Lower lobe of right lung (tissue), 2 donors: Measurements from ENCODE around the gene CELSR1. TPM values are rescaled to one million over a fixed set of nuclear protein-coding genes. Genes with fewer than 3 reads are reported as not detected.

ENCODE experiments used
- ATAC-seq, 2 donors: fragments of 200-7000 bp; cut with Tn5 transposase; one replicate each; pipeline ENCODE4 v1.9.1; 2020 to 2022; ENCODE audit warnings: mild to moderate bottlenecking in 2 of 2, moderate library complexity in 2 of 2
- DNase-seq: peaks from one replicate; pipeline ENCODE4 v3.0.0-alpha.2; 2020
- H3K27ac ChIP-seq: fragments of 200-600 bp; one replicate; pipeline ENCODE4 v1.8.0; 2022
- H3K27me3 ChIP-seq: fragments of 200-600 bp; one replicate; pipeline ENCODE4 v1.8.0; 2022; ENCODE audit warnings: low read depth
- H3K36me3 ChIP-seq: fragments of 200-600 bp; one replicate; pipeline ENCODE4 v1.8.0; 2022; ENCODE audit warnings: mild to moderate bottlenecking
- H3K4me1 ChIP-seq: fragments of 200-600 bp; one replicate; pipeline ENCODE4 v1.8.0; 2022
- H3K4me3 ChIP-seq: fragments of 200-600 bp; one replicate; pipeline ENCODE4 v1.8.0; 2022; ENCODE audit warnings: mild to moderate bottlenecking
- H3K9me3 ChIP-seq: fragments of 200-600 bp; one replicate; pipeline ENCODE4 v1.8.0; 2022
- CTCF ChIP-seq: fragments of 200-600 bp; IDR thresholded peaks from one replicate; pipeline ENCODE4 v1.8.0; 2022; ENCODE audit warnings: antibody characterized with exemption, mild to moderate bottlenecking
- intact Hi-C: fragments of 100-400 bp; cut with DNase I; formaldehyde crosslinking; loops from one replicate; pipeline ENCODE4 v1.11.0; 2022
- total RNA-seq: library from RNA; stranded (reverse); fragmentation: NEBNext Ultra II Directional; extraction: Animal tissue kit (Norgen Biotek cat#: 25700); gene quantifications from one replicate; pipeline ENCODE4 v1.2.1, GENCODE V29; 2021
- donor health status: DM: no; HTN: yes; CAD: no; lungs with severe emphysema.

Gene CELSR1
- total RNA-seq, 1 donor from 2014 or later = 51.8 TPM

GRCh38 chr22:46354176-46354992 is 183.0 kb downstream of the CELSR1 start:
- H3K27me3 ChIP-seq = no peaks in the 10 kb centered on the region
- H3K36me3 ChIP-seq = peaks cover 89% of the 10 kb centered on the region
- peaks cover 6% of the 10 kb centered on the region for H3K4me1 ChIP-seq
- no peak for ATAC-seq
- DNase-seq = peak; percentile 44
- no peak overlapping the region for H3K27ac ChIP-seq
- TF ChIP-seq CTCF = no peak
- intact Hi-C loops = no loop called here
- H3K4me3 ChIP-seq = no peak overlapping the region
- no peaks in the 10 kb centered on the region for H3K9me3 ChIP-seq

DNA sequence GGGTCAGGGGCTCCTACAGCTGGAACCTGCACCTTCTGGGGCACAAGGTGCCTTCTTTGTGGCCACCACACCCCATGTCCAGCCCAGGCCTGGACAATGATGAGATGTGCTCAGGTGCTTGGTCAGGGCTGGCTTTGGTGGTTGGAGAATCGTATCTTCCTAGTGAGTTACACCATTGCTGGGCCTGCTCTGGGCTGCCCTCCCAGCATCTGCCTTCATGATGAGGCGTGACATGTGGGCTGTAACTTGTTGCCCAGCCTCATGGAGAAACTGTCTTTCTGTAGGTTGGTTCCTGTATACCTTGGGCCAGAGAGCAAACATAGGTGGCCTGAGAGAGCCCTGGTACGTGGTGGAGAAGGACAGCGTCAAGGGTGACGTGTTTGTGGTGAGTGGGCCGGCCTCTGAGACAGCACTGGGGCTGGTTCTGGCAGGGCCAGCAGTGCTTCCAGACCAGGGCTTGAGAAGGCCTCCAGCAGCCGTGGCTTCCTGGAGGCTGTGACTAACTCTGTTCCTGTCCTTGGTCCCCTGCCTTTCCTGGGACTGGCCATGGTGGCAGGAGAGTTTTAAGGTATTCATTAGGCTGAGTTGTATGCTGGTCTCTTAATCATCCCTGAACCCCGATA is 183.8 kb downstream of the CELSR1 start:
- no peak for DNase-seq
- peak overlapping the region; percentile 4 for H3K27ac ChIP-seq
- H3K9me3 ChIP-seq = no peaks in the 10 kb centered on the region
- H3K4me3 ChIP-seq = no peak overlapping the region
- peaks cover 6% of the 10 kb centered on the region for H3K4me1 ChIP-seq
- peak in 1 of 2 donors; percentile 6 for ATAC-seq
- TF ChIP-seq CTCF = no peak
- H3K27me3 ChIP-seq = no peaks in the 10 kb centered on the region
- intact Hi-C loops = no loop called here
- H3K36me3 ChIP-seq = peaks cover 93% of the 10 kb centered on the region

GRCh38 chr22:46352691-46353386 is 184.6 kb downstream of the CELSR1 start:
- H3K36me3 ChIP-seq = peaks cover 98% of the 10 kb centered on the region
- peak; percentile 74 to 82 for ATAC-seq
- no peaks in the 10 kb centered on the region for H3K27me3 ChIP-seq
- peaks cover 6% of the 10 kb centered on the region for H3K4me1 ChIP-seq
- TF ChIP-seq CTCF = no peak
- peak overlapping the region; percentile 4 for H3K27ac ChIP-seq
- peak; percentile 70 for DNase-seq
- H3K4me3 ChIP-seq = no peak overlapping the region
- no peaks in the 10 kb centered on the region for H3K9me3 ChIP-seq
- intact Hi-C loops = no loop called here

DNA sequence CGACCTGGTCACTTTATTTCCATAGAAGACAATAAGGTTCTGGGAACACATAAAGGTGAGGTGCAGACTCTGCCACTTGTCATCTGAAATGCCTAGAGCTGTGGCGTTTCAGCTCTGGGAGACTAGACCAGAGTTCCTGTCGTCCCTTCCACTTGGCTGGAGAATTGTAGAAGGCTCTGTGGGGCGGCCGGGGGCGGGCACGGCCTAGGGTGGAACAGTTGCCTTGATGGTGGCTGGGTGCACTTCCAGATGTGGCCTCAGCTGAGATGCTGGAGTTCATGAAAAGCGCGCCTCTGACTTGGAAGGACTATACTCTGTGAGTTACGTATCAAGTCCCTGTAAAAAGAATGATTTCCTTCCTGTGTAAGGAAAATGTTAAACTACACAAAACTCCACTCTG is 185.1 kb downstream of the CELSR1 start:
- DNase-seq (peak; percentile 24), ATAC-seq (no peak)
- no peak for TF ChIP-seq CTCF
- Histone ChIP-seq H3K4me1 (peaks cover 6% of the 10 kb centered on the region), H3K4me3 (no peak overlapping the region), H3K36me3 (peaks cover 100% of the 10 kb centered on the region), H3K27me3 (no peaks in the 10 kb centered on the region), H3K27ac (no peak overlapping the region), H3K9me3 (no peaks in the 10 kb centered on the region)
- intact Hi-C loops = no loop called here

DNA sequence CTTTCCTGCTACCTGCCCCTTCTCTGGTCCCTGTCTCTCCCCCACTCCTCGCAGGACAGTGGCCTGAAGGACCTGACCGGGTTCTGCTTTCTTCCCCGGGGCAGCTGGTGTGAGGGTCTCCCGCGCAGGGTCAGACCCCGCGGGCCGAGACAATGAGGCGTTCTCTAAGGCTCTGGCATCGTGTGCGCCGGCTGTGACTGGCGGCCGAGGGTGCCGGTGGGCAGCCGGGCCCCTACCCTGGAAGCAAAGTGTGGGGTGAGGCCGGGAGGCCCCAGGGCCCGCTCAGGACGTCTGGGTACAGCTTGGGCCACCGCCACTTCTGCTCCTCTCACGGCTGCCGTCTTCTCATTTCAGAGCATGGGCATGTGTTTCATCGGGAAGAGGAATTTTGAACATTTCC is 185.7 kb downstream of the CELSR1 start:
- Histone ChIP-seq H3K4me1 (peaks cover 6% of the 10 kb centered on the region), H3K36me3 (peaks cover 100% of the 10 kb centered on the region), H3K4me3 (no peak overlapping the region), H3K27me3 (no peaks in the 10 kb centered on the region), H3K9me3 (no peaks in the 10 kb centered on the region), H3K27ac (no peak overlapping the region)
- DNase-seq = peak; percentile 40
- no peak for ATAC-seq
- TF ChIP-seq CTCF = no peak
- intact Hi-C loops = no loop called here
